RWPE2 (cell line): ENCODE measurements around the gene LRAT.

Experiments
- ATAC-seq: fragments of 200-7000 bp; cut with Tn5 transposase; 3 replicates; pipeline ENCODE4 v1.9.1; 2021; ENCODE audit warnings: low read depth
- DNase-seq: peaks from one replicate; pipeline ENCODE4 v3.0.0-alpha.2; 2020; ENCODE audit warnings: low spot score
- H3K27ac ChIP-seq: fragments of 450-650 bp; 2 replicates; pipeline ENCODE4 v1.5.1; 2017; ENCODE audit warnings: mild to moderate bottlenecking; ENCODE audit not compliant: poor library complexity, severe bottlenecking
- H3K27me3 ChIP-seq: fragments of 250-450 bp; sonication (Bioruptor Pico); 2 replicates; pipeline ENCODE4 v1.5.1; 2021; ENCODE audit warnings: mild to moderate bottlenecking, moderate library complexity; ENCODE audit not compliant: insufficient read depth, poor library complexity, severe bottlenecking
- H3K36me3 ChIP-seq: fragments of 250-450 bp; sonication (Bioruptor Pico); 2 replicates; pipeline ENCODE4 v1.5.1; 2020; ENCODE audit warnings: low read depth, mild to moderate bottlenecking, moderate library complexity
- H3K4me1 ChIP-seq: fragments of 250-450 bp; sonication (Bioruptor Pico); 2 replicates; pipeline ENCODE4 v1.5.1; 2021; ENCODE audit warnings: mild to moderate bottlenecking, moderate library complexity; ENCODE audit not compliant: insufficient read depth, poor library complexity, severe bottlenecking
- H3K4me3 ChIP-seq: fragments of 250-450 bp; sonication (Bioruptor Pico); 2 replicates; pipeline ENCODE4 v1.5.1; 2021; ENCODE audit warnings: mild to moderate bottlenecking, moderate library complexity; ENCODE audit not compliant: severe bottlenecking
- H3K9me3 ChIP-seq: fragments of 250-450 bp; sonication (Bioruptor Pico); 2 replicates; pipeline ENCODE4 v1.5.1; 2021; ENCODE audit warnings: mild to moderate bottlenecking, moderate library complexity; ENCODE audit not compliant: severe bottlenecking
- TF ChIP-seq, protein P1 (sequence below): fragments of 450-650 bp; IDR thresholded peaks from one replicate; pipeline ENCODE4 v1.5.1; 2017; ENCODE audit warnings: mild to moderate bottlenecking, moderate library complexity; ENCODE audit not compliant: poor library complexity, severe bottlenecking

The LRAT gene

DNA sequence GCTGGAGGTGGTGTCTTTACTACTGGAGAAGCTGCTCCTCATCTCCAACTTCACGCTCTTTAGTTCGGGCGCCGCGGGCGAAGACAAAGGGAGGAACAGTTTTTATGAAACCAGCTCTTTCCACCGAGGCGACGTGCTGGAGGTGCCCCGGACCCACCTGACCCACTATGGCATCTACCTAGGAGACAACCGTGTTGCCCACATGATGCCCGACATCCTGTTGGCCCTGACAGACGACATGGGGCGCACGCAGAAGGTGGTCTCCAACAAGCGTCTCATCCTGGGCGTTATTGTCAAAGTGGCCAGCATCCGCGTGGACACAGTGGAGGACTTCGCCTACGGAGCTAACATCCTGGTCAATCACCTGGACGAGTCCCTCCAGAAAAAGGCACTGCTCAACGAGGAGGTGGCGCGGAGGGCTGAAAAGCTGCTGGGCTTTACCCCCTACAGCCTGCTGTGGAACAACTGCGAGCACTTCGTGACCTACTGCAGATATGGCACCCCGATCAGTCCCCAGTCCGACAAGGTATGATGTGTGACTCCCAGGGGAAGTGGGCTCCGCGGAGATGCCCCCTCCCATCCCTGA, 634 bp downstream of the LRAT start:
- ATAC-seq, result no peak; the same call in 1 of the 3 replicates
- no peaks in the 10 kb centered on the region for H3K27me3 ChIP-seq
- H3K4me3 ChIP-seq, result peak overlapping the region; percentile 46
- no peak for DNase-seq
- H3K9me3 ChIP-seq, result no peaks in the 10 kb centered on the region
- no peaks in the 10 kb centered on the region for H3K4me1 ChIP-seq
- no peak overlapping the region for H3K27ac ChIP-seq
- no peaks in the 10 kb centered on the region for H3K36me3 ChIP-seq
- TF ChIP-seq, protein P1, sequence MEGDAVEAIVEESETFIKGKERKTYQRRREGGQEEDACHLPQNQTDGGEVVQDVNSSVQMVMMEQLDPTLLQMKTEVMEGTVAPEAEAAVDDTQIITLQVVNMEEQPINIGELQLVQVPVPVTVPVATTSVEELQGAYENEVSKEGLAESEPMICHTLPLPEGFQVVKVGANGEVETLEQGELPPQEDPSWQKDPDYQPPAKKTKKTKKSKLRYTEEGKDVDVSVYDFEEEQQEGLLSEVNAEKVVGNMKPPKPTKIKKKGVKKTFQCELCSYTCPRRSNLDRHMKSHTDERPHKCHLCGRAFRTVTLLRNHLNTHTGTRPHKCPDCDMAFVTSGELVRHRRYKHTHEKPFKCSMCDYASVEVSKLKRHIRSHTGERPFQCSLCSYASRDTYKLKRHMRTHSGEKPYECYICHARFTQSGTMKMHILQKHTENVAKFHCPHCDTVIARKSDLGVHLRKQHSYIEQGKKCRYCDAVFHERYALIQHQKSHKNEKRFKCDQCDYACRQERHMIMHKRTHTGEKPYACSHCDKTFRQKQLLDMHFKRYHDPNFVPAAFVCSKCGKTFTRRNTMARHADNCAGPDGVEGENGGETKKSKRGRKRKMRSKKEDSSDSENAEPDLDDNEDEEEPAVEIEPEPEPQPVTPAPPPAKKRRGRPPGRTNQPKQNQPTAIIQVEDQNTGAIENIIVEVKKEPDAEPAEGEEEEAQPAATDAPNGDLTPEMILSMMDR, result no peak

DNA sequence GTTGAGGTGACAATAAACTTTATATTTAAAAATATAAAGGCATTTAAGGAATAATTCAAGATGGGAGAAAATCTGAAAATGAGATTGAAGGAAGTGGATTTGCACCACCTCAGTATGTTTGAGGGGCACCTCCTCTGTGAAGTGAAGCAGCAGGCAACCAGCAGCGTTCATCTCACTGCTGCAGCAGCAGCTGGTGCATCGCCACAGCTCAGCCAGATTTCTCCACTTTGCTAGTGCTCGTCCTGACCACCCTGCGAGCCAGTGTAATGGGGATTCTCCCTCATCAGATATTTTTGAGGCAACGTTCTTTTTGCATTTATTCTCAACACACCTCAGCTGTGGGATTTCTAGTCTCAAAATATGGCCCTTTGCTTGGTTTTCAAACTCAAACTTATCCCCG, 13.9 kb downstream of the LRAT start:
- Histone ChIP-seq H3K9me3 (no peaks in the 10 kb centered on the region), H3K4me1 (no peaks in the 10 kb centered on the region), H3K27ac (no peak overlapping the region), H3K36me3 (no peaks in the 10 kb centered on the region), H3K27me3 (no peaks in the 10 kb centered on the region), H3K4me3 (no peak overlapping the region)
- ATAC-seq, result no peak
- no peak for DNase-seq
- TF ChIP-seq, protein P1, result no peak

GRCh38 chr4:154760895-154761294, 17.1 kb downstream of the LRAT start:
- no peak for ATAC-seq
- H3K9me3 ChIP-seq, result no peaks in the 10 kb centered on the region

DNA sequence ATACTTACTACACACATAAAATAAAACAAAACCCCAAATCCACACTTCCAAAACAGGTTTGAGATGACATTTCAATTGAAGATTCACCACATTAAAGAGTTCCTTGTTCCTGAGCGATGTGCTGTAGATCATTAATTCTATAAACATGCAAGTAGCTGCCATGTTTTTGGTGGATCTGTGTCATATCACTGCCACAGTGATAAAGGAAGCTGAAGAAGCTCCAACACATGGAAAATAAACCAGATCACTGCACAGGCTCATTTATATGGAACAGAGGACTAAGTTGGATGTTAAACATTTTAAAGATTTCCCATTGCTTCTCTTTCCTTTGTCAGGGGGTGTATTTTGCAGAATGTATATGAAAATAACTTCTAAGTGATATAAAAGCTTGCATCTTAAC, 34.5 kb downstream of the LRAT start:
- Histone ChIP-seq H3K9me3 (no peaks in the 10 kb centered on the region), H3K27me3 (peaks cover 7% of the 10 kb centered on the region), H3K4me3 (no peak overlapping the region), H3K4me1 (no peaks in the 10 kb centered on the region), H3K36me3 (no peaks in the 10 kb centered on the region), H3K27ac (no peak overlapping the region)
- ATAC-seq, result no peak
- TF ChIP-seq, protein P1, result no peak
- DNase-seq, result no peak

More at GRCh38 chr4:154760895-154761294, 17.1 kb downstream of the LRAT start:
- no peaks in the 10 kb centered on the region for H3K27me3 ChIP-seq
- TF ChIP-seq, protein P1, result no peak
- H3K36me3 ChIP-seq, result no peaks in the 10 kb centered on the region
- no peak for DNase-seq
- H3K27ac ChIP-seq, result no peak overlapping the region
- no peaks in the 10 kb centered on the region for H3K4me1 ChIP-seq
- H3K4me3 ChIP-seq, result no peak overlapping the region

DNA sequence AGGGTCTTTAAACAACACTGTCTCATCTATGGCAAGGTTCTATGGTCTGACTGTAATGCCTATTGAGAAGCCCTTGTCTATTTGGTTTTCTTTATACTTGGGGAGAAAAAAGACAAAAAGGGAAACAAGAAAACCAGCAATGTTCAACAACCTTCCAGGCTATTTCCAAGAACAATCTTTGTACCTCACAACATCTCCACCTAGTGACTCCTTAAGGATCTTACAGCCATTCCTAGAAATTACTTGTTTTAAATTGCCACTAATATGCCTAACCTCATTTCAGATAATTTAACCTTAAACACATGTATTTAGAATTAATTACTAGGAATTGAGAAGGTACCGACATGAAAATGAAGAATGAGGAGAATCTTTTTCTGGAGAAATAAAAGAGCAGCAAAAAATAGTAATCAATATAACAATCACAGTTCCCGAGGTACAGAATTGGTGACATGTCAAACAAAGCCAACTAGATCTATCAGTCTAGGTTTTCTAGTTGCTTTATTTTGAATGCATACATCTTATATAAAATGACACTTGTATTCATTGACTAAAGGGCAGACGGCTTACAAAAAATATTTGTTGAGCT, 35.7 kb downstream of the LRAT start:
- H3K4me1 ChIP-seq, result no peaks in the 10 kb centered on the region
- H3K9me3 ChIP-seq, result no peaks in the 10 kb centered on the region
- no peak for DNase-seq
- H3K4me3 ChIP-seq, result no peak overlapping the region
- TF ChIP-seq, protein P1, result peak; percentile 77
- no peaks in the 10 kb centered on the region for H3K36me3 ChIP-seq
- 0 out of 3 replicates have a peak, but pooled peaks have one; percentile 29 for ATAC-seq
- peaks cover 7% of the 10 kb centered on the region for H3K27me3 ChIP-seq
- H3K27ac ChIP-seq, result no peak overlapping the region
